Activated CD4-positive, alpha-beta T cell treated with anti-CD3 and anti-CD28 coated beads for 24 hours (primary cell): ENCODE data around the gene PRDX1.

ENCODE experiments used
- DNase-seq, 2 donors: peaks; one replicate each; pipeline ENCODE4 v3.0.0-alpha.2; 2020; ENCODE audit warnings: low read depth in 2 of 2

The PRDX1 gene

GRCh38 chr1:45521413-45522323, at the start of gene PRDX1:
Gene PRDX1, minus strand, starts transcription at chr1:45521884. Its CDS starts 2,841 bp downstream, at chr1:45519043.
- DNase-seq, result peak; percentile 98

DNA sequence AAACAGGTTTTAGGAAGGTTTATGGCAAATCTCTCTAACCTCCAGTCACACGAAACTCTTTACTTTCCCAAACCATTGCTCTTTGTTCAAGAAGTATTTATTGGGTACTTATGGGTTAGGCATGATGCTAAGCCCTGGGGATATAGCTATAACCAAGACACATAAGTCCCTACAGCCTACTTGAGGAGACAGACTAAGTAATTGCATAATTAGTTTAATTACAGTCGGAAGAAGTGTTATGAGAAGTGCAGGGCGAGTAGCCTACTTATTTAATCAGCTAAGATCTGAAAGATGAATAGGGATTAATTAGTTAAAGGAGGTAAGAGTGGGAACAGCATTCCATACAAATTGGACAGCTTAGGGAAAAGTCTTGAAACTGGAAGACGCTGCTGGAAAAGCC, 48.9 kb upstream of the PRDX1 start:
- no peak for DNase-seq

- peak; percentile 54 to 62 for DNase-seq
Measured at GRCh38 chr1:45569962-45570581, 48.4 kb upstream of the PRDX1 start.

GRCh38 chr1:45569571-45569961, 47.9 kb upstream of the PRDX1 start:
- no peak for DNase-seq

GRCh38 chr1:45568421-45568820, 46.7 kb upstream of the PRDX1 start:
- DNase-seq, result no peak

GRCh38 chr1:45567911-45568310, 46.2 kb upstream of the PRDX1 start:
- no peak for DNase-seq

GRCh38 chr1:45566722-45567121, 45.0 kb upstream of the PRDX1 start:
- DNase-seq, result no peak

- no peak for DNase-seq
Measured at GRCh38 chr1:45563843-45564242, 42.2 kb upstream of the PRDX1 start.

GRCh38 chr1:45557422-45557944, 35.8 kb upstream of the PRDX1 start:
- no peak for DNase-seq

GRCh38 chr1:45554198-45554597, 32.5 kb upstream of the PRDX1 start:
- no peak for DNase-seq

- no peak for DNase-seq
Measured at GRCh38 chr1:45552331-45552730, 30.6 kb upstream of the PRDX1 start.

- DNase-seq, result no peak
Measured at GRCh38 chr1:45551684-45552083, 30.0 kb upstream of the PRDX1 start.

GRCh38 chr1:45550401-45551351, 29.0 kb upstream of the PRDX1 start, which contains the start of gene AKR1A1:
Gene AKR1A1, plus strand, starts transcription at chr1:45550826. Its CDS starts 10,969 bp downstream, at chr1:45561795.
- DNase-seq, result peak; percentile 81

DNA sequence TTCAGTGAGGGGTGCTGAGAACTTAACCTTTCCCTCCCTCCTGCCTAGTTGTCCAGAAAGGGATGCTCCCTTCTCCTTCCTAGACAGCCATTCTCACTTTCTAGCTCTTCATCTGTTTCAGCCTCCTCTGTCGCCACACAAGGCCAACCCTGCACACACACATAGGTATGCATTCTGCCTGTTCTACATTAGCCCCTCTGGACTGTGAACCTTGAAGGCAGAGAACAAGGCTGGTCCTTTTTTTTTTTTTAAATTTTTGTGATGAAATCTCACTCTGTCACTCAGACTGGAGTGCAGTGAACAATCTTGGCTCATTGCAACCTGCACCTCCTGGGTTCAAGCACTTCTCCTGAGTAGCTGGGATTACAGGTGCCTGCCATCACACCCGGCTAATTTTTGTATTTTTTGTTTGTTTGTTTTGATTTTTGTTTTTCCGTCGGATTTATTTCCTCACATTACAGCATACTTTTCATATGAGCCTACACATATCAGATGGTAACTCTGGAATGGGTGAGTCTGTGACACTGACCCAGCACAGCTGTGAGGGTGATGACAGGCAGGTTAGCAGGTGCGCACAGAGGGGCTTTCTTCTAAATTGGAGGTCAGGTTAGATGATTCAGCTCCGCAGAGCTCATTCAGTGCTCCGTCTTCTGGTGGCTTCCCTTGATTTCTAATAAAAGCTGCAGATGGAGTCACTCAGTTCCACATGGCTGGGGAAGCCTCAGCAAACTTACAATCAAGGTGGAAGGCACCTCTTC, 24.0 kb upstream of the PRDX1 start:
- DNase-seq, result no peak

- DNase-seq, result no peak
Measured at GRCh38 chr1:45545019-45545493, 23.4 kb upstream of the PRDX1 start.

DNA sequence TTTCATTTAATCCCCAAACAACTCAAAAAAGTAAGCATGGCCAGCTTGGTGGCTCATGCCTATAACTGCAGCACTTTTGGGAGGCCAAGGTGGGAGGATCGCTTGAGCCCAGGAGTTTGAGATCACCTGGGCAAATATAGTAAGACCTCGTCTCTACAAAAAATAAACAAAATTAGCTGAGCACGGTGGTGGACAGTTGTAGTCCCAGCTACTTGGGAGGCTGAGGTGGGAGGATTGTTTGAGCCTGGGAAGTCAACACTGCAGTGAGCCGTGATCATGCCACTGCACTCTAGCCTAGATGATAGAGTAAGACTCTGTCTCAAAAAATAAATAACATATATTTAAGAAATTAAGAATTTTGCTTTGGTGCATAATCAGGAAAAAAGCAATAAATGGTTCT, 22.8 kb upstream of the PRDX1 start:
- no peak for DNase-seq

DNA sequence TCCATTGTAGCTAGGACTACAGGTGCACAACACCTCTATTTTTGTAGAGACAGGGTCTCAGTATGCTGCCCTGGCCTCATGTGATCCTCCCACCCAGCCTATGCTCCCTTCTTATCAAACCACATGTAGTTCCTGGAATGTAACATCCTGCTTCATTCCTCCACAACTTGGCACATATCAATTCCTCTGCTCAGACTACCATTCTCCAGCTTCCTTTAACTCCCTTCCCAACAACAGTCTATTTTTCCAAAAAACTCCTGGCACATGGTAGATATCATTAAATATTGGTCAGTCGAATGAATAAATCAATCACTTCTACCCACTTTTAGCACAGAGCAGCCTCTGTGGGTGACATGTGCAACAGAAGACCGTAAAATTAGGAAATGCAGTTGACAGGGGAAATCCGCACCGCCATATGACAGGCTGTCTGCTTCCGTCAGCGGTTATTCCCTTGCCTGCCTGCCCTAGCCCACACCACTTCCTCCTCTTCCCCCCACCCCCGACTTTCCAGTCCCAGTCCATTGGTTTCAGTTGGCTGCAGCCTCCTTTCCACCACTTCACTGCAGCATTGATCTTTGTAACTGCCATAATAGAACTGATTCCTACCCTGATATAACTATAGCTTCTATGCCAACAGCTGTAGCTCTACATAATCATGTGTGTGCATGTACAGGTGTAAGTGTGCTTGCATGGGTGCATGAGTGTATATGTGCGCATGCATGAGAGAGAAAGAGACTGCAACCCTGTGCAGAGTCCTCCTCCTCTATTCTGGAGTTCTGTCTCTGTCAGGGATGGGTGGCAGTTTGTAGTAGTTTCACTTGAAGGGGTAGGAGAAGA, 22.1 kb upstream of the PRDX1 start:
- DNase-seq, result peak; percentile 52 to 62

GRCh38 chr1:45542591-45542990, 20.9 kb upstream of the PRDX1 start:
- no peak for DNase-seq

- DNase-seq, result no peak
Measured at GRCh38 chr1:45541193-45541592, 19.5 kb upstream of the PRDX1 start.

- DNase-seq, result no peak
Measured at GRCh38 chr1:45536886-45537285, 15.2 kb upstream of the PRDX1 start.
